GM21381 (cell line): ENCODE data around the gene STX7.
"Not testable (repeated sequence)": the region's sequence is repeated elsewhere in the genome, so short reads cannot be mapped to it uniquely, and the experiment has no call there.

Experiments used
- ATAC-seq: cut with Tn5 transposase; IDR thresholded peaks from one replicate; pipeline ENCODE4 v1.9.1; 2021; ENCODE audit warnings: mild to moderate bottlenecking, moderate library complexity; ENCODE audit not compliant: unreplicated experiment

Gene STX7

GRCh38 chr6:132512638-132513632 lies at the start of gene STX7:
STX7 (minus strand) TSS chr6:132513116; CDS start chr6:132503530, 9,586 bp downstream.
- ATAC-seq, result peak; percentile 85

DNA sequence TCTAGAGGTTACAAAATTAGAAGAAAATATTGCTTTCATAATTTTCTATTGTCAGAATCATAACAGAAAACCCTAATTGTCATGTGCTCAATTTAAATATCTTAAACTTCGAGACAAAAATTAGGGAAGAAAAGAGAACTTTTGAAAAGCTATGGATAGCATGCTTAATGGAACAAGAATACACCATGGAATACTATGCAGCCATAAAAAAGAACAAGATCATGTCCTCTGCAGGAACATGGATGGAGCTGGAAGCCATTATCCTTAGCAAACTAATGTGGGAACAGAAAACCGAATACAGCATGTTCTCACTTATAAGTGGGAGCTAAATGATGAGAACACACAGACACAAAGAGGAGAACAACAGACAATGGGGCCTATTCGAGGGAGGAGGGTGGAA lies 47.2 kb upstream of the STX7 start:
- not testable (repeated sequence) for ATAC-seq

- ATAC-seq, result no peak
Measured at GRCh38 chr6:132552372-132552771, 39.5 kb upstream of the STX7 start, which contains the start of gene TAAR8. TAAR8 (plus strand) TSS chr6:132552672; CDS start chr6:132552693, 21 bp downstream.

DNA sequence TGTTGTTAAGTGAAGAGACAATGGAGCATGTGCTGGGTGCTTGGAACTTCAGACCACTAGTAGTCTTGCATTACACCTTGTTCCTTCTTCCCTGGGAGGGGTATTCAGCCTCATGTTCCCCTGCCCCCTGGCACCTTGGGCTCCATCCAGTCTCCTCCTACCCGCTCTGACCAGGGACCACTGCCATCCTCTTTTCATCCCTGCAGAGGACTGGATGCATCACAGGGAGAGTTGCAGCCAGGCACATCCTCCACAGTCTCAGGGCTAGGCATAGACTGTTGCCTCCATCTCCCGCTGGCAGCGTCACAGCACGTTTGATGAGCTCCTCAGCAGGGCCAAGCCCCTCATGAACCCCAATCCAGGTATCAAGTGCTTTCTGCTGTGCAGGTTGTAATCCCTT lies 38.3 kb upstream of the STX7 start:
- no peak for ATAC-seq

DNA sequence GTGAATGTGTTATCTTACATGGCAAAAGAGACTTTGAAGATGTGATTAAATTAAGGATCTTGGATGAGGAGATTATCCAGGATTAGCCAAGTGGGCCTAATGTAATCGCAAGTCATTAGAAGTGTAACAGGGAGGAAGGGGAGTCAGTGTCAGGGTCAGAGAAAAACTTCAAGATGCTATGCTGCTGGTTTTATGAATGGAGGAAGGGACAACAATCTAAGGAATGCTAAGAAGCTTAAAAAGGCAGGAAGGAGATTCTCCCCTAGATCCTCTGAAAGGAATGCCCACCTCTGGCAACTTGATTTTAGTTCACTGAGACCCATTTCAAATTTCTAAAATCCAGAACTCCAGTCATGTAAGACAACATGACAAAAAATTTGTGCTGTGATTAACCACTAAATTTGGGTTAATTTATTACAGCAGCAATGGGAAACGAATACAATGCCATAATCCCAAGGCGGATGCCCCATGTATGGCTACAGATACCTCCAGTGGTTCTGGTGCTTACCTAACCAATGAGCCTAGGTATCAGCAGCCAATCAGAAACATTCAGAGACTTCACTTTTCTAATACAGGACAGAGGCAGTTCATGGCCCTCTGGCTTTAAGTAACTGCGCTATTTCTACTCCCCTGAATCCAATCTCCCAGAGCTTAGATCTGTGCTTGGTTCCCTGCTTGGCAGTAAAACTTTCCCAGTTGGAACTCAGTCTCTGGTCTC lies 36.0 kb upstream of the STX7 start:
- no peak for ATAC-seq

GRCh38 chr6:132544826-132545225 lies 31.9 kb upstream of the STX7 start:
- ATAC-seq, result no peak

DNA sequence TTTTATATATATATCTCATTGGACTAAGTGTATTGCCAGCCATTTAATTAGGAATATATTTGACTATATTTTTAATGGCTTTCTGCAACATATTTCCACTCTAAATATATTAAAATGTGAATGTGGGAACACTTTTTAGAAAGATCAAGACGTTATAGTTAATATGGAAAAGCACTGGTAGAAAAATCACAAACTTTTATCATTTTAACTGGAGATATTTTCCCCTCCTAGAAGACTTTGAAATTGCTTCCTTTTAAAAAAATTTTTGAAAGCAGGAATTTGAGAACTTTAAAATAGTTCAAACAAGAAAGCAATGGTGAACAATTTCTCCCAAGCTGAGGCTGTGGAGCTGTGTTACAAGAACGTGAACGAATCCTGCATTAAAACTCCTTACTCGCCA lies 25.1 kb upstream of the STX7 start, which contains the start of gene TAAR9:
TAAR9 (plus strand) TSS at position 301 of the 400 bp plus-strand sequence; CDS start at position 314, 13 bp downstream.
- no peak for ATAC-seq

- ATAC-seq, result no peak
Measured at GRCh38 chr6:132537145-132537544, 24.2 kb upstream of the STX7 start.

- ATAC-seq, result not testable (repeated sequence)
Measured at GRCh38 chr6:132534546-132534945, 21.6 kb upstream of the STX7 start.

DNA sequence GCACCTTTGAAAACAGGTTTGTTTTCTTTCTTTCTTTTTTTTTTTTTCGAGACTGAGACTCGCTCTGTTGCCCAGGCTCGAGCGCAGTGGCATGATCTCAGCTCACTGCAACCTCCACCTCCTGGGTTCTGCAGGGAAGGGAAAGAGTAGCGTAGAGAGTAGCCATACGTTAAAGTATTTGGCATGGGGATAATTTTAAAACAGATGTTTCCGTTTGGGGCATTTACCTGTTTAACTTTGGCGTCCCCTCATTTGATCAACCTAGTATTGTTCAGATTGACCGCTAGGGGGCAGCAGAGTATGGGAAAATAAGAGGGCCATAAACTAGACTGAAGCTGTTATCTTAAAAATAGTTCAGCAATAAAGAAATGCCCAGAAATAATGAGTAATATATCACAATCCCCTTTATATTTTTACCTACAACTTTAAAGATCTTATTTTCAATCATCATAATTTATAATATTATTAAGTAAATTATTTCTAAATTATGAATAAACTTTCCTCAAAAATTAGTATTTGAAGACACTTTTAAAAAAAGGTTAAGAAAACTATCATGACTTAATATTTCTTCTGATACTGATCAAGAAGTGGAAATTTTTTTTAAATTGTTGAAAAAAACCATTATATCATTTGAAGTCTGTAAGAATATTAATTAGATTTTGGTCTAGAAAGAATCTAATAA lies 17.5 kb upstream of the STX7 start:
- peak; percentile 83 for ATAC-seq

DNA sequence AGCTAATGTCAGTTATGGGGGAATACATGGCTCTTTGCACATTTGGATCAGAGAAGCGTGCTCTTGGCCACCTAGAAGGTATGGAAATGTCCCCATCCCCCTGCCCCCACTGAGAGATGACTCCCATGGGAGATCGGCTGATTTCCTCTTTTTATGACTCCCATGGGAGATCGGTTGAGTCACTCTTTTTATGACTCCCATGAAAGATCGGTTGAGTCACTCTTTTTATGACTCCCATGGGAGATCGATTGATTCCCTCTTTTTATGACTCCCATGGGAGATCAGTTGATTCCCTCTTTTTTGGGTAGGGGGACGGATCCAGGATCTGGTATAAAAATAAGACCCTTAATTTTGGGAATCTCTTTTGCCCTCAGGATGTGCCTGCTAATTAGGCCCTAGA lies 14.9 kb upstream of the STX7 start:
- no peak for ATAC-seq

DNA sequence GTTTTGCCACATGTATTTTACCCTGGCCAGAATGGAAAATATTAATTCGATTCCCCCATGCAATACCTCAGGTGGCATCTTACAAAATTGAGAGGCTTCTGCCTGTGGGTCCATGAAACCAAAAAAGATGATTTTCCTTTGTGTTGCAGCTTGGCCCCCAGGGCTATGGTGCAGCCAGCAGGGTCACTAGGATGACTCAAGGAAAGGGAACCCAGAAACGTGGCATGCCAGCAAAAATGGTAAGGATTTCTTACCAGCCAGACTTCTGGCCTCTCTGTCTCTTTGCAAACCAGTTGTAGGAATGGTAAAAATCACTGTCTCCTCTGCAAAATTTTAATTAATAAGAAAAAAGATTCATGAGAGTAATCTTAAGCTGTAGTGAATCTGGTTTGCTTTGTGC lies 13.5 kb upstream of the STX7 start:
- ATAC-seq, result no peak

DNA sequence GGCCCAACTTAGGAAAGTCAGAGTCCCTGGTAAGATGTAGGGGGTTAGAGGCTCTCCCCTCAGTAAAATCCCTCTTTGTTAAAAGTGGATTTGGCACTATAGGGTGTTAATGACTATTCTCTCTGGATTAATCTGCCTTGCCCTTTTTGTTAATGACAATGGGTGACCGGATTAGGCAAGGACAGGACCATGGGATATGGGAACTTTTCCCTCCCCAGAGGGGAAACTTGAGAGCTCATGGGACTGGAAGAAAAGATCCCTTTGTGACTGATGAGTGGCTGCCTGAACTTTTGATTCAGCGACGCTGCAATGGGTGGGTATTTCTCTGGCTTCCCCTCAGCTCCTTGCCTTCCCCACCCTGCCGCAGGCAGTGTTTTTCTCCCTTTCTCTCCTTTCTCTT lies 12.9 kb upstream of the STX7 start:
- ATAC-seq, result no peak

DNA sequence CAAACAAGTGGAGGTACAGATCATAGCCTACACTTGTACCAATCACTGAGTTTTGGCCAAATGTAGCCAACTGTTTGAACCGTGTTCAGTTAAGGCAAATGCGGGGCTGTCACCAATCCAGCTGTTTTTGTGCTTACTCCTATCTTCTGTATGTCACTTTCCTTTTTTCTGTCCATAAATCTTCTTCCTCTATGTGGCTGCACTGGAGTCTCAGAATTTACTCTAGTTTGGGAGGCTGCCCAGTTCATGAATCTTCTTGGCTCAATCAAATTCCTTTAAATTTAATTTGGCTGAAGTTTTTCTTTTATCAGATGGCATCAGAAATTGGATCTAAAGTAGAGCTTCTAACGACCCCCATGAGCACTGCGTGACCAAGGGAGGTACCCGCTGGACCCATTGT lies 11.7 kb upstream of the STX7 start:
- no peak for ATAC-seq

- no peak for ATAC-seq
Measured at GRCh38 chr6:132520953-132521352, 8.0 kb upstream of the STX7 start.

DNA sequence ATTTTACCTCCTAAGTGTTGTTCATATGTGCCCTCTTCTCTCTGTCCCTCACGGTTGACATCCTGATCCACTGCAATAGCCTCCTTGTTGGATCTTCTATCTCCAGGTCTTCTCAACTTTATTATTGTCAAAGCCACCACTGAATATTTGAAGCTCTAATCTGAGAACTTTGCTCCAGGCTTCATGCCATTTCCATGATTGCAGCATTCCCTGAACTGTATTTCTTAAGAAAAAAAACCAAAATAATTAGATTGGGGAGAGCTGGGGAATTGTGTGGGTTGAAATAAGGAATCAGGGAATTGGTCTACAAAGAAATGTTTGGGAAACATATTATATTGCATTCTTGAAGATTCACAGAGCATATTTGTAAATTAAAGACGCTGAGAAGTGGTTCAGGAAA lies 2.5 kb upstream of the STX7 start:
- ATAC-seq, result no peak

GRCh38 chr6:132513831-132514545 lies 1.1 kb upstream of the STX7 start:
- no peak for ATAC-seq

DNA sequence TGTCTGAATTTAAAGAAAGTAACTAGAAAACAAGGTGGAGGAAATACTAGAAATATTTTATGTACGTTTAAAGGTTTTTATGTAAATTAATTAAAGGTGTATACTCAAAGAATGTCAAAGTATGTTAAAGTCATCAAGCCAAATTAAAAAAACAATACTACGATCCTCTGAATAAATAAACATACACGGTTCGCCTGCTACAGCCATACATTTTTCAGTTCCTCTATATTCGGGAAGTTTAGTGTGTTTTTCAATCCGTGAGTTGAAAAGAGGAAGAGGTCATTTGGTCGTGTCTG lies 626 bp downstream of the STX7 start:
- no peak for ATAC-seq

GRCh38 chr6:132511831-132512220 lies 1.1 kb downstream of the STX7 start:
- ATAC-seq, result no peak

GRCh38 chr6:132511210-132511830 lies 1.6 kb downstream of the STX7 start:
- no peak for ATAC-seq
